Right renal cortex interstitium (tissue), 3 donors: Measurements from ENCODE around the gene FAM81A. TPM values are rescaled to one million over a fixed set of nuclear protein-coding genes. Genes with fewer than 3 reads are reported as not detected.
"Not testable (repeated sequence)": the region's sequence is repeated elsewhere in the genome, so short reads cannot be mapped to it uniquely, and the experiment has no call there.

Experiments
- DNase-seq, 3 donors: peaks; one replicate each; pipeline ENCODE4 v3.0.0-alpha.2; 2013; ENCODE audit warnings: low read depth in 3 of 3, low spot score in 2 of 3
- polyA plus RNA-seq, 3 donors: library from polyadenylated mRNA; unstranded; fragments of 120-200 nt; gene quantifications; one replicate each; pipeline ENCODE4 v1.2.1, GENCODE V29; 2013; ENCODE audit not compliant: insufficient read length in 3 of 3

Gene FAM81A
- 10 to 100 TPM; 19.0 to 25.7 (median 21.1) TPM for polyA plus RNA-seq

- DNase-seq: no peak
These were observed at the start of gene FAM81A for GRCh38 chr15:59437817-59438624. TSS of gene FAM81A (plus strand) at chr15:59438186. CDS start at chr15:59458627, 20,441 bp downstream.

DNA sequence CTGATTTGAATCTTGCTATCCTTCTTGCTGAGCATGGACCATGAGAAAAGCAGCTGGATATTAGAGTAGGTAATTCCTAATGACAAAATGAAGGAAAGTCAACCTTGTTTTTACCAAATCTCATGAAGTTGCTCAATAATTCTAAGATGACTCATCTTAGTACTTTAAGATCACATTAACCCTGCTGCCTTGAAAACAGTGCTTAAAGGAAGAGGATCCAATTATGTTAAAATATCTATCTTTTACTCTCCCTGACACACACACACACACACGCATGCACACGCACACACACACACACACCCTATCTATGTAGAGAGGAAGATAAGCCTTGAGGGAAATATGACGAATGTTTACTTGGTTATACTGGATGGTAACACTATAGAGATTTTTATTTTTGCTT is 49.3 kb upstream of the FAM81A start:
- no peak for DNase-seq

GRCh38 chr15:59392299-59392698 is 45.7 kb upstream of the FAM81A start:
- DNase-seq: no peak

DNA sequence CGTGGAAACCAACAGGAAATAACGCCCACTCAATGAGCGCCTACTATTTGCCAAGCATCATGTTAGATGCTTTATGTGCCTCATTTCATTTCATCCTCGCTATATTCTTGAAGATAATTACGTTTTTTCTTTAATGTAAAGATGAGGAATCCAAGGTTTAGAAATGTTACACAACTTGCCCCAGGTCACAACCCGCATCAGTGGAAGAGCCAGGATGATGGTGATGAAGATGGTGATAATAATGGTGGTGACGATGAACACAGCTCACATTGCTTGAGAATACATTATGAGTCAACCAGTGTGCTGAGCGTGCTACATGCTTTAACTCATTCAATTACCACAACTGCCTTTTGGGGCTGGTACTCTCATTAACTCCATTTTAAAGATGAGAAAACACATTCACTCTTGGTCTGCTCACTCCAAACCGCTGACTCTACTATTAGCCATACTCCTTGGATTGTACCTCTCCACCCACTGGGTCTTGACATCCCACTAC is 43.8 kb upstream of the FAM81A start:
- no peak for DNase-seq

GRCh38 chr15:59396211-59396610 is 41.8 kb upstream of the FAM81A start:
- no peak for DNase-seq

DNA sequence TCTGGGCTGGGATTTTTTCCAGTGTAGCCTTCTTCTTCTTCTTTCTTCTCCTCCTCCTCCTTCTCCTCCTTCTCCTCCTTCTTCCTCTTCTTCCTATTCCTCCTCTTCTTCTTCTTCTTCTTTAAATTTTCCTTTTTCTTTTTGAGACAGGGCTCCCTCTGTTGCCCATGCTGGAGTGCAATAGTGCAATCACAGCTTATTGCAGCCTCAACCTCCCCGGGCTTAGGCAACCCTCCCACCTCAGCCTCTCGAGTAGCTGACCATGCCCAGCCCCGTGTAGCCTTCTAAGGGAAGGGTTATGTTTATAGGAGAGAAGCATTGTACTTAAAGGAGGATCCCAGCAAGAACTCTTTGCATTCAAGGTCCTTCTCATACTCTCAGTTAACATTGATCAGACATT is 41.3 kb upstream of the FAM81A start:
- DNase-seq: no peak

DNA sequence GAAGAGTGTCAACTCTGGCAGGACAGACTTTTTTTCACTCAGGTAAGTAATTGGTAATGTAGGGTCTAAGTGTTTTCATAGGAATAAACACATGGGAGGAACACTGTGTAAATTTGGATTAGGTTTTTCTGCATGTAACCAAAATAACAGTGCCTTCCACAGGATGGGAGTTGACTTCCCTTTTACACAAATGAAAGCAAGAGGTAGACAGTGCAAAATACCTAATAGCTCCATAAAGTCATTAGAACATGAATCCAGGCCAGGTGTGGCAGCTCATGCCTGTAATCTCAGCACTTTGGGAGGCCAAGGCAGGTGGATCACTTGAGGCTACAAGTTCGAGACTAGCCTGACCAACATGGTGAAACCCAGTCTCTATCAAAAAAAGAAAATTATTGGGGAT is 39.8 kb upstream of the FAM81A start:
- no peak for DNase-seq

DNA sequence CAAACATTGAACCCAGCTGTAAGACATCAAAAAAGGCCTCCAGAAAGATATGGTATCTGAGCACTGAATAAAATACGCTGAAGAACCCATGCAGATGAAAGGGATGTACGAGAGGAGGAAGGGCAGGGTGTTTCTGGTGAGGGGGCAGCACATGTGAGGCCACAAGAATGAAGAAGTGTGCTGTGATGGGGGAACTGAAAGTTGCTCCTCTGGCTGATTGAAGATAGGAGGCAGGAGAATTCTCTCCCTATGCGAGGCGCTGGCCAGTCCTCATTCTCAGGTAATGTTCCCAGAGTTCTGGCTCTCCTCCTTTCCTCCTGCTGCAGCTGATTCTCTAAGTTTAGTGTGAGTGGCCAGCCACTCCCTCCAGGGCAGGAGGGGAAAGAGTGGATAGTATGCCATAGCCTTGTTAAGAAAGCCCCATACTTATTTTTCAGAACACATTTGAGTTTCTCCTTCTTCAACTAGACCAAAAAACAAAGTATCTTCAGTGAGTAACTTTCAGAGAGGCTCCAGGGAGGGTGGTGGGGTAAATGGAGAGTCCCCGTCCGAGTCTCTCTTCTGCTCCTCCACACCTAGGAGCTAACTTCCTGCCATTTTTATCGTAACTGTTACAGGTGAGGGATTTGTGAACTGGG is 38.4 kb upstream of the FAM81A start:
- DNase-seq: no peak

- no peak for DNase-seq
These were observed 37.7 kb upstream of the FAM81A start for GRCh38 chr15:59400103-59400813.

- not testable (repeated sequence) for DNase-seq
These were observed 36.7 kb upstream of the FAM81A start for GRCh38 chr15:59401051-59401823.

DNA sequence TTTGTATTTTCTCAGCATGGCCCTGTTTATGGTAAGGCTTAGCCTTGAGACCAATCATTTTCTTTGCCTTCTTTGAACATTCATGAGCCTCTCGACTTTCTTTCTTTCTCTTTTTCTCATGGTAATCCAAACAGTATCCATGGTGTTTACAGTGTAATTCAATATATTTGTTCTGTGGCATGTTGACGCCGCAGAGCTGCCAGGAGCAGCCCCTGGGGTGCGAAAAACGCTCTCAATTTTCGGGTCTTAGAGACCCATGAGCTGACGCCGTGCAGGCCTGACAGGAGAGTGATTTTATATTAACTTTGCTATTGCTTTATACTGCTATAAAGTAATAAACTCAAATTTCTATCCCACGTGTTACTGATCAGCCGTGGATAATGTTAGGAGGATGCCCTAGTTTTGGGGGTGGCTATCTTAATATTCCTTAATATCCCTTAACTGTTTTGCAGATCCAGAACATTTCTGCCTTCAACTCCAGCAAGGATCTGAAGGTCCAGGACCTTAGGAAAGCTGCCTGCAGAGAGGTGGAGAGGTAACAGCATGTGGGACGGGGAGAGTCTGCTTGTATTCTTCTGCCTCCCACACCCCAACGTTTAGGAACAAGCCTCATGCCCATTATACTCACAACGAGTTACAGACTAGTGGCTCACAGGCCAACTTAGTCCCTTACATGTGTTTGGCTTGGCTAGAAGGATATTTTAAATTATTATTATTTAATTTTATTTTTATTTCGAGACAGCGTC is 36.0 kb upstream of the FAM81A start:
- no peak for DNase-seq

- no peak for DNase-seq
These were observed 32.9 kb upstream of the FAM81A start for GRCh38 chr15:59405079-59405478.

DNA sequence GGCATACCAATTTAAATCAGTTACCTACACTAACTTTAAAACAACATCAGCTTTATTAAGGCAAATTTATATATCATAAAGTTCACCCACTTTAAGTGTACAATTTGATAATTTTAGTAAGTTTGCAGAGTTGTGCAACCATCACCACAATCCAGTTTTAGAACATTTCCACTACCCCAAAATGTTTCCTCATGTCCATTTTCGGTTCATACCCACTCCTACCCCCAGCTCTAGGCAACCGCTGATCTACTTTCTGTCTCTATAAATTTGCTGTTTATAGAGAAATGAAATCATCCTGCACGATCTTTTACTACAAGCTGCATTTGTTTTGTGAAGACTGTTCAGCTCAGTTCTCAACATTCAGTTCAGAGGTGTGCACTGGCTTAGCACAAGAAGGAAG is 31.5 kb upstream of the FAM81A start:
- no peak for DNase-seq

GRCh38 chr15:59407946-59408345 is 30.0 kb upstream of the FAM81A start:
- no peak for DNase-seq

DNA sequence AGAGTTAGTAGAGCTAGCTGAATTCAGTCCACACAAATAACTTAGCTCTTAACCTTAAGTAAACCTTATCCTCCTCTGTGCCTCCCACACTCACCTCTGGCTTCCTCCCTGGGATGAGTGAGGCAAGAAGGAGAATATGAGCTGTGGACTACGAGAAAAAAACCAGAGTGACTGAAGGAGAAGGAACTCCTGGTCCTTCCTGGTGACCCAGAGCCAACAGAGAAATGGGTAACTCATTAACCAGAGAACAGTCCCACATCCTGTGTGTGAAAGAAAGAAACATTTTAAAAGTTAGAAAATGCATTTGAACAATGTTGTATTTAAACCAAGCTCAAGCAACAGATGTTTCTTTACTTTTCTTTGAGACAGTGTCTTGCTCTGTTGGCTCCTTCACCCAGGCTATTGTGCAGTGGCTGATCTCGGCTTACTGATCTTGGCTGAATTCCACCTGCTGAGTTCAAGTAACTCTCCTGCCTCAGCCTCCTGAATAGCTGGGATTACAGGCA is 27.5 kb upstream of the FAM81A start:
- peak in 1 of 3 donors; percentile 26 for DNase-seq

DNA sequence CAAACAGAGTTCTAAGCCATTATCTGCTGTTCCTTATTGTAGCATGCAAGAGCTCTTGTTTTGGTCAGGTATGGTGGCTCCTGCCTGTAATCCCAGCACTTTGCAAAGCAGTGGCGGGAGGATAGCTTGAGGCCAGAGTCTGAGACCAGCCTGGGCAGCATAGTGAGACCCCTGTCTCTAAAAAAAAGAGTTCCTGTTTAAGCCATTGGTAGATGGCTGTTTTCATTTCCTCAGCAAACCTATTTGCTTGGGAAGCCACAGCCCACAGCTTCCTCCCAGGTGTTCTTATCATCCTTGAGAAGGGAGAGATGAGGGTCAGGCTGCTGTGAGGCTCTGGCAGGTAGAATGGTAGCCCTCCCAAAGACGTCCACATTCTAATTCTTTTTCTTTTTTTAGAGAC is 24.4 kb upstream of the FAM81A start:
- no peak for DNase-seq

GRCh38 chr15:59416816-59417215 is 21.2 kb upstream of the FAM81A start:
- DNase-seq: no peak

DNA sequence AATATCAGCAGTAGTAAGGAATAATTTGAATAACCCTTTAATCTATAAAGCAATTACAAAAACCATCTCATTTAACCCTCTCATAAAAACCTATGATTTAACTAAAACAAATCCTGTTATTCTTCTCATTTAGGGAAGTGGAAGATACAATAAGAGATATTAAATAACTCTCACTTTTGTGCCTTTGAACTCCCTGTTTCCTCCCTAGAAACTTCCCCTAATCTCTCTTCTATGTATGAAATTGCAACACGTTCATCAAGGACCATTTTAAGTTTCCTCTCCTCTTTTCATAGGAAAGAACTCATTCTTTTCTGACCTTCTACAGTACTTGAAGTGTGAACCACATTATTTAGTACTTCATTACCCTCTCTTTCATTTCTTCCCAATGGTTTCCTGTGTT is 18.8 kb upstream of the FAM81A start:
- DNase-seq: no peak

GRCh38 chr15:59420108-59420507 is 17.9 kb upstream of the FAM81A start:
- DNase-seq: no peak
